GM12891 (cell line): Measurements from ENCODE around the gene ZBTB7A.

ENCODE experiments used
- DNase-seq: peaks from one replicate; pipeline ENCODE4 v3.0.0; 2011; ENCODE audit warnings: low spot score; ENCODE audit not compliant: insufficient read length
- FAIRE-seq: peaks from 2 replicates; lab custom pipeline; 2011; peaks lifted over from hg19 to GRCh38; lab: Jason Lieb, UNC
- PAX5 ChIP-seq: IDR thresholded peaks from 2 replicates; pipeline ENCODE4 v1.6.1; 2011; ENCODE audit warnings: low read length, moderate library complexity, mild to moderate bottlenecking; ENCODE audit not compliant: insufficient read depth, severe bottlenecking
- POLR2A ChIP-seq: IDR thresholded peaks from 2 replicates; pipeline ENCODE4 v1.6.1; 2011; ENCODE audit warnings: low read depth, low read length, control low read depth
- POLR2AphosphoS5 ChIP-seq: IDR thresholded peaks from 2 replicates; pipeline ENCODE4 v1.6.1; 2011; ENCODE audit warnings: low read depth, low read length, control low read depth
- POU2F2 ChIP-seq: IDR thresholded peaks from 2 replicates; pipeline ENCODE4 v1.6.1; 2011; ENCODE audit warnings: low read depth, mild to moderate bottlenecking, control low read depth, low read length, moderate library complexity
- SPI1 ChIP-seq: IDR thresholded peaks from 2 replicates; pipeline ENCODE4 v1.6.1; 2011; ENCODE audit warnings: low read depth, low read length, control low read depth
- TAF1 ChIP-seq: IDR thresholded peaks from 2 replicates; pipeline ENCODE4 v1.6.1; 2011; ENCODE audit warnings: low read depth, low read length, control low read depth

ZBTB7A gene

DNA sequence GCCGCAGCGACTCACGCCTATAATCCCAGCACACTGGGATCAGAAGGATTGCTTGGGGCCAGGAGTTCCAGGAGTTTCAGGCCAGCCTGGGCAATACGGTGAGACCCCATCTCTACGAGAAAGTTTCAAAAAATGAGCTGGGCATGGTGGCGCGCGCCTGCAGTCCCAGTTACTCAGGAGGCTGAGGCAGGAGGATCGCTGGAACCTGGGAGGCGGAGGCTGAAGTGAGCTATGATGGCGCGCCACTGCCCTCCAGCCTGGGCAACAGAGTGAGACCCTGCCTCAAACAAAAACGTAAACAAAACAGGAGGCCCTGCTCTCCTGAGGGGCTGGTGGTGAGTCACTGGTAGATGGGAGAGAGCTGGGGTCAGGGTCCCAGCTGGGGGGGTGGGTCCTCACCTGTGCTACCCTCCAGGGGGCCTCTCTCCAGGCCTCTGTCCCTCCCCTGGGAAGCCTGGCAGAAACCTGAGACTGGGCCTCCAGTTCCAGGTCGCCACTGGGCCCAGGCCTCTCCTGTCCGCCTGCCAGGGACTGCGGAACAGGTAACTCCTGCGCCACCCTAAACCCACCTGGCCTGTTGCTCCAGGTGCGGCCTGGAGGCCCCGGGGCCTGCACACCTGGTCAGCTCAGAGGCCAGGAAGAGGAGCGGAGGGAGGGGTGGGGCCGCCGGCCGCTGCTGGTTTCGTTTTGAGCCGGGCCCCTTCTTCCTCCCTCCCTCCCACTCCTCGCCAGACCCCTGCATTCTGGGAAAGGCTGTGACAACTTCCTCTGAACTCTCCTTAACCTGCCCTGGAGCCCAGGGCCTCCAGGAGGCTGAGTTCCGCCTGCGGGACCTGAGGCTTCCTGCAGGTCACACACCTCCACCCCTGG lies 17.2 kb upstream of the ZBTB7A start:
- no peak for TF ChIP-seq POLR2AphosphoS5
- TF ChIP-seq POU2F2, result no peak
- peak; percentile 27; the same call in 1 of the 2 replicates for TF ChIP-seq SPI1
- peak; percentile 79 for FAIRE-seq
- peak; percentile 59 for DNase-seq

GRCh38 chr19:4082172-4082571 lies 15.5 kb upstream of the ZBTB7A start:
- TF ChIP-seq POLR2A (no peak), TAF1 (no peak), POLR2AphosphoS5 (no peak), PAX5 (no peak), POU2F2 (no peak), SPI1 (no peak)
- DNase-seq (no peak), FAIRE-seq (no peak)

DNA sequence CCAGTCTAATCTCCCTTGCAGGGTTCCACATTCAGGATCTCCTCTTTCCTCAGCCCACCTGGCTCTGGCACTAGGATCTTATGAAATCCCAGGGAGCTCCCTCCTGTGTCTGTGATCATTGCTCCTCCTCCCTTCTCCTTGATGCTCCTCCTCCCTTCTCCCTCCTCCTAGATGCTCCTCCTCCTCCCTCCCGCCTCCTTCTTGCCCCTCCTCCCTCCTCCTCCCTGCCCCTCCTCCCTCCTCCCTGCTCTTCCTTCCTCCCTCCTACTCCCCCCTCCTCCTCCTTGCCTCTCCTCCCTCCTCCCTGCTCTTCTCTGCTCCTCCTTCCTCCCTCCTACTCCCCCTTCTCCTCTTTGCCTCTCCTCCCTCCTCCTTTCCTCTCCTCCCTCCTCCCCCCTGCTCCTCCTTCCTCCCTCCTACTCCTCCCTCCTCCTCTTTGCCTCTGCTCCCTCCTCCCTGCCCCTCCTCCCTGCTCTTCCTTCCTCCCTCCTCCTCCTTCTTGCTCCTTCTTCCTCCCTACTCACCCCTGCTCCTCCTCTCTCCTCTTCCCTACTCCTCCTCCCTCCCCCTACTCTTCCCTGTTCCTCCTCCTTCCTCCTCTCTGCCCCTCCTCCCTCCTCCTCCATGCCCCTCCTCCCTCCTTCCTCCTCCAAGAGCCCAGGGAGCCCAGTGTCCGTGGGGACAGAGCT lies 14.9 kb upstream of the ZBTB7A start:
- TF ChIP-seq SPI1 (no peak), POLR2AphosphoS5 (no peak), PAX5 (no peak), POLR2A (no peak), POU2F2 (no peak), TAF1 (no peak)
- FAIRE-seq (no peak), DNase-seq (no peak)

DNA sequence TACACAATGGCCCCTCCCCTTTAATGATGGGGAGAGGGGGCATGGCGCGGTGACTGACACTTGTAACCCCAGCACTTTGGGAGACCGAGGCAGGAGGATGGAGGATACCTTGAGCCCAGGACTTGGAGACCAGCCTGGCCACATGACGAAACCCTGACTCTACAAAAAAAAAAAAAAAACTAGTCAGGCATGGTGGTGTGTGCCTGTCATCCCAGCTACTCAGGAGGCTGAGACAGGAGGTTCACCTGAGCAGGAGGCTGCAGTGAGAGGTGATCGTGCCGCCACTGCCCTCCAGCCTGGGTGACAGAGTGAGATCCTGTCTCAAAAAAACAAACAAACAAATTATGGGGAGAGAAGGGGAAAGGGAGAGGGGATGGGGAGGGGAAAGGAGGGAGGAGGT lies 13.8 kb upstream of the ZBTB7A start:
- FAIRE-seq (no peak), DNase-seq (no peak)
- no peak for TF ChIP-seq TAF1
- TF ChIP-seq SPI1, result no peak
- no peak for TF ChIP-seq POLR2A
- no peak for TF ChIP-seq POU2F2
- TF ChIP-seq PAX5, result no peak
- TF ChIP-seq POLR2AphosphoS5, result no peak

DNA sequence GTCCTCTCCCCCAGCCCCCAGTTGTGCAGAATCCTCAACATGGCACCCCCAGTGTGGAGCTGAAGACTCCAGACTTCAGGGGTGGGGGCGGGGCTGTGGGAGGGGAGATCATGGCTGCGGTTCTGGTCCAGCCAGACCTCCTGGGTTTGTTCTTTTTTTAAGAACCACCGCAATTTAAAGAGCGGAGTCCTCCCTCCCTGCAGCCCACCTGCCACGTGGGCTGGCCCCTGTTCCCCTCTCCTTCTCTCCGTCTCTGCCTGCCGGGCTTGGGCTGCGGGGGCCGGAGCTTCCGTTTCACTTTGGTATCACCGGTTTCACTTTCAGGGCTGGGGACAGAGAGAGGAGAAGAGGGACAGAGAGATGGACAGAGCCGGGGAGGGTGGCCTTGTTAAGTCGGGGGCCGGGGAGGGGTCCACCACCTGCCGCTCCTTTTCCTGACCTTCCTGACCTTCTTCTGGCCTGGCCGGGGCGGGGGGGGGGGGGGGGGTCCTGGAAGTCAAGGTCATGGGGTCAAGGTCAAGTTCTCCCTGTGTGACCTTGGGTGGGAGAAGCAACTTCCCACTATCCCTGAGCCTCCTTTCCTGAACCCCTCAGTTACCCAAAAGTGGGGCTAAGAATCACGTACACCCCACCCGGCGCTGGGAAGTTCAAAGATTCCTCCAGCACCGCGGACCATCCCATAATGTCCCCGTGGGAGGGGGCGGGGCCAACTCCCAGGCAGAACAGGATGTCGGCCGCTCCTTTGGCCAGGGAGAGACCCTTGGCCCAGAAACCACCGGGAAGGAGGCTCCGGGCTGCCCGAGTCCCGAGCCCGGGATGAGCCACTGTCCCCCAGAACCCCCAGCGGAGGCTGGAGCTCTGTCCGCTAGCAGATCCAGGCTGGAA lies 11.3 kb upstream of the ZBTB7A start:
- DNase-seq, result peak; percentile 76
- peak; percentile 37; the same call in 1 of the 2 replicates for TF ChIP-seq SPI1
- no peak for TF ChIP-seq POLR2A
- TF ChIP-seq POLR2AphosphoS5, result no peak
- peak; percentile 85 for FAIRE-seq

GRCh38 chr19:4077007-4077374 lies 10.3 kb upstream of the ZBTB7A start:
- DNase-seq (no peak), FAIRE-seq (peak; percentile 45)
- TF ChIP-seq POLR2A (no peak), POLR2AphosphoS5 (no peak), TAF1 (no peak), POU2F2 (no peak), PAX5 (no peak)

DNA sequence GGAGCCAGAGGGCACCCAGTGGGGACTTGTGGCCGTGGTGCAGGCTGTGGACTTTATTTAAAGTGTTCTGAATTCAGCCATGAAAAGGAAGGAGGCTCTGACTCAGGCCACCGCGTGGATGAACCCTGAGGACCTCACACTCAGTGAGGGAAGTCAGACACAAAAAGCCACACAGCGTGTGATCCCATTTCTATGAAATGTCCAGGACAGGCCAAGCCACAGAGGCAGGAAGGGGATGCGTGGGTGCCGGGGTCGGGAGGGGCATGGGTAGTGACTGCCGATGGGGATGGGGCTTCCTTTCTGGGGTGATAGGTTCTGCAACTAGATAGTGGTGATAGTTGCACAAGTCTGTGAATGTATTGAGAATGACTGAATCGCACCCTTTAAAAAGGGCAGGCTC lies 8.7 kb upstream of the ZBTB7A start:
- DNase-seq (no peak), FAIRE-seq (no peak)
- TF ChIP-seq PAX5 (no peak), SPI1 (no peak), POU2F2 (no peak), POLR2A (no peak), TAF1 (no peak), POLR2AphosphoS5 (no peak)

DNA sequence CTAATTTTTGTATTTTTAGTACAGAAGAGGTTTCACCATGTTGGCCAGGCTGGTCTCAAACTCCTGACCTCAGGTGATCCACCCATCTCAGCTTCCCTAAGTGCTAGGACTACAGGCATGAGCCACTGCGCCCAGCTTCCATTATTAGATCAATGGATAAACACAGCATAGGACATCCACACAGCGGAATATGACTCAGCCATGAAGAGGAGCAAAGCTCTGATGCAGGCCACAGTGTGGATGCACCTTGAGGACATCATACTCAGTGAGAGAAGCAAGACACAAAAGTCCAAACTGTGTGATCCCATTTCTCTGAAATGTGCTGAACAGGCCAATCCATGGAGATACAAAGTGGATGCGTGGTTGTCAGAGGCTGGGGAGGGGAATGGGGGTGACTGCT lies 4.9 kb upstream of the ZBTB7A start:
- no peak for DNase-seq
- TF ChIP-seq POLR2AphosphoS5 (no peak), TAF1 (no peak), POLR2A (no peak), POU2F2 (no peak), SPI1 (no peak), PAX5 (no peak)
- FAIRE-seq, result no peak
